ENCODE measurements around the gene POLR2B.

GRCh38 chr4:56972809-56973208 lies 5.9 kb upstream of the POLR2B start:
- TF ChIP-seq CTCF (IDR thresholded peaks at IDR 0.05; ENCODE audit: poor library complexity) (no peak), EZH2 (IDR thresholded peaks at IDR 0.05; ENCODE audit: borderline replicate concordance) (no peak), EZH2phosphoT487 (IDR thresholded peaks at IDR 0.05; ENCODE audit: low read depth, severe bottlenecking, unreplicated experiment) (no peak)
